Pancreas (tissue), 10 donors: Measurements from ENCODE around the gene BMX. TPM values are rescaled to one million over a fixed set of nuclear protein-coding genes. Genes with fewer than 3 reads are reported as not detected.

Experiments
- ATAC-seq, 4 donors: fragments of 200-7000 bp; cut with Tn5 transposase; one replicate each; pipeline versions ENCODE4 v1.8.0 to v1.9.1; 2020; ENCODE audit warnings: mild to moderate bottlenecking in 4 of 4, moderate library complexity in 4 of 4
- DNase-seq, 6 donors: peaks; one replicate each; pipeline ENCODE4 v3.0.0-alpha.2; 2020
- FAIRE-seq: peaks from 2 replicates; lab custom pipeline; 2012; peaks lifted over from hg19 to GRCh38; lab: Jason Lieb, UNC
- H3K27ac ChIP-seq, 4 donors: fragments of 200-600 bp; sonication (generic); 1 replicate in 3 of 4; 2 replicates in 1 of 4; pipeline versions ENCODE4 v1.5.0 to v1.8.0; 2020
- H3K27me3 ChIP-seq, 4 donors: fragments of 200-600 bp; one replicate each; pipeline ENCODE4 v1.8.0; 2021
- H3K36me3 ChIP-seq, 3 donors: fragments of 200-600 bp; sonication (generic) in 1 of 3; one replicate each; pipeline versions ENCODE4 v1.5.0 to v1.8.0; 2020 to 2021
- H3K4me1 ChIP-seq, 3 donors: fragments of 200-600 bp; one replicate each; pipeline ENCODE4 v1.8.0; 2021
- H3K4me3 ChIP-seq, 4 donors: fragments of 200-600 bp; sonication (generic) in 2 of 4; one replicate each; pipeline versions ENCODE4 v1.5.0 to v1.8.0; 2020 to 2021
- H3K9me3 ChIP-seq, 4 donors: fragments of 200-600 bp; one replicate each; pipeline ENCODE4 v1.8.0; 2021
- CTCF ChIP-seq, 4 donors: fragments of 200-600 bp; sonication (generic) in 3 of 4; IDR thresholded peaks; one replicate each; pipeline versions ENCODE4 v1.5.0 to v1.8.0; 2021; ENCODE audit warnings: antibody characterized with exemption in 4 of 4
- WGBS, 2 donors: extraction: QIAGEN DNeasy Blood & Tissue Kit; methylation state at CpG; one replicate each; pipeline ENCODE4 v1.1.7; 2013; 5-methylcytosine and 5-hydroxymethylcytosine counted together
- intact Hi-C, 3 donors: fragments of 100-400 bp; cut with DNase I; formaldehyde crosslinking; loops; one replicate each; pipeline versions ENCODE4 v1.11.1 to v1.14.2; 2022
- polyA plus RNA-seq, 2 donors: library from polyadenylated mRNA; stranded (reverse); fragments of 200-250 nt; gene quantifications; one replicate each; pipeline ENCODE4 v1.2.3, GENCODE V29; 2013
- total RNA-seq, 6 donors: library from RNA; stranded (reverse); fragmentation: NEBNext Ultra II Directional in 4 of 6; extraction: Animal tissue kit (Norgen Biotek cat#: 25700) in 4 of 6; gene quantifications; one replicate each; pipeline versions ENCODE4 v1.2.1 to v1.2.4, GENCODE V29; 2021 to 2023
- donor health status: healthy with polysubstance abuse.
- donor health status: DM: no; HTN: no; CAD: no; lungs with moderate emphysema.
- donor health status: DM: no; HTN: no; CAD: no.
- donor health status: control.
- donor health status: control.
- donor health status: Bipolar disorder and iron deficiency.
- donor health status: DM: yes; HTN: yes; CAD: no.
- donor health status: DM: no; HTN: no; CAD: no.
- donor health status: DM: no; HTN: no; CAD: no.
- donor health status: DM: yes; HTN: yes; CAD: no.

The BMX gene
- total and polyA plus RNA-seq, 8 donors = 0.27 to 3.2 (median 0.48) TPM

GRCh38 chrX:15493118-15493962, 7.3 kb upstream of the BMX start, which contains the start of gene PIR:
Gene PIR (minus strand): TSS chrX:15493333. CDS start chrX:15491257, 2,076 bp downstream.
- peaks cover 0 to 15% (median 0%) of the 10 kb centered on the region in 4 donors for H3K27me3 ChIP-seq
- no peaks in the 10 kb centered on the region for H3K9me3 ChIP-seq
- ATAC-seq = peak; percentile 99 to 100 (median 100)
- peak within 1 kb of the TSS in 3 of 4 donors; percentile 6 to 34 (median 31) for H3K4me3 ChIP-seq
- DNase-seq = peak; percentile 83 to 94 (median 86)
- peak in 1 of 4 donors; percentile 5 for TF ChIP-seq CTCF (IDR thresholded peaks at IDR 0.05)
- FAIRE-seq = no peak
- WGBS, 2 donors = 2 to 10% methylated on average over 46 of the region's 47 CpGs
- peaks cover 0 to 4% (median 0%) of the 10 kb centered on the region in 3 donors for H3K4me1 ChIP-seq
- H3K27ac ChIP-seq = peak within 1 kb of the TSS in 2 of 4 donors; percentile 46
- no peaks in the 10 kb centered on the region for H3K36me3 ChIP-seq
- intact Hi-C loops = no loop called here

- Histone ChIP-seq H3K36me3 (no peaks in the 10 kb centered on the region), H3K27ac (no peak overlapping the region), H3K4me3 (no peak overlapping the region), H3K4me1 (peaks cover 0 to 4% (median 0%) of the 10 kb centered on the region in 3 donors), H3K27me3 (peaks cover 0 to 7% (median 0%) of the 10 kb centered on the region in 4 donors), H3K9me3 (no peaks in the 10 kb centered on the region)
- WGBS, 2 donors = 64 to 71% methylated on average over 4 of the region's 4 CpGs
- FAIRE-seq = no peak
- intact Hi-C loops = no loop called here
- ATAC-seq = no peak
- TF ChIP-seq CTCF (IDR thresholded peaks at IDR 0.05) = no peak
- no peak for DNase-seq
These were observed 4.8 kb upstream of the BMX start for GRCh38 chrX:15495801-15496200.

GRCh38 chrX:15496824-15497223, 3.8 kb upstream of the BMX start:
- Histone ChIP-seq H3K27ac (no peak overlapping the region), H3K4me3 (no peak overlapping the region), H3K27me3 (peaks cover 0 to 7% (median 0%) of the 10 kb centered on the region in 4 donors), H3K36me3 (no peaks in the 10 kb centered on the region), H3K9me3 (no peaks in the 10 kb centered on the region), H3K4me1 (peaks cover 0 to 4% (median 0%) of the 10 kb centered on the region in 3 donors)
- 31 to 44% methylated on average over 4 of the region's 4 CpGs for WGBS, 2 donors
- FAIRE-seq (no peak), ATAC-seq (no peak), DNase-seq (no peak)
- TF ChIP-seq CTCF (IDR thresholded peaks at IDR 0.05) = no peak
- intact Hi-C loops = no loop called here

- peak in 3 of 4 donors; percentile 35 to 38 (median 36) for ATAC-seq
- peak; percentile 39 to 59 (median 54) for TF ChIP-seq CTCF (IDR thresholded peaks at IDR 0.05)
- Histone ChIP-seq H3K4me3 (no peak overlapping the region), H3K27me3 (peaks cover 0 to 7% (median 3%) of the 10 kb centered on the region in 4 donors), H3K36me3 (no peaks in the 10 kb centered on the region), H3K27ac (no peak overlapping the region), H3K4me1 (no peaks in the 10 kb centered on the region), H3K9me3 (no peaks in the 10 kb centered on the region)
- intact Hi-C loops = no loop called here
- FAIRE-seq = no peak
- peak in 5 of 6 donors; percentile 9 to 63 (median 20) for DNase-seq
- 4 to 5% methylated on average over 4 of the region's 4 CpGs for WGBS, 2 donors
These were observed 2.7 kb upstream of the BMX start for GRCh38 chrX:15497865-15498264.
